ENCODE measurements around the gene ATG9B.
A peak's percentile ranks its signal among the peaks of the same experiment; 100 is the strongest.
"Not testable (repeated sequence)": the region's sequence is repeated elsewhere in the genome, so short reads cannot be mapped to it uniquely, and the experiment has no call there.

ATG9B gene

DNA sequence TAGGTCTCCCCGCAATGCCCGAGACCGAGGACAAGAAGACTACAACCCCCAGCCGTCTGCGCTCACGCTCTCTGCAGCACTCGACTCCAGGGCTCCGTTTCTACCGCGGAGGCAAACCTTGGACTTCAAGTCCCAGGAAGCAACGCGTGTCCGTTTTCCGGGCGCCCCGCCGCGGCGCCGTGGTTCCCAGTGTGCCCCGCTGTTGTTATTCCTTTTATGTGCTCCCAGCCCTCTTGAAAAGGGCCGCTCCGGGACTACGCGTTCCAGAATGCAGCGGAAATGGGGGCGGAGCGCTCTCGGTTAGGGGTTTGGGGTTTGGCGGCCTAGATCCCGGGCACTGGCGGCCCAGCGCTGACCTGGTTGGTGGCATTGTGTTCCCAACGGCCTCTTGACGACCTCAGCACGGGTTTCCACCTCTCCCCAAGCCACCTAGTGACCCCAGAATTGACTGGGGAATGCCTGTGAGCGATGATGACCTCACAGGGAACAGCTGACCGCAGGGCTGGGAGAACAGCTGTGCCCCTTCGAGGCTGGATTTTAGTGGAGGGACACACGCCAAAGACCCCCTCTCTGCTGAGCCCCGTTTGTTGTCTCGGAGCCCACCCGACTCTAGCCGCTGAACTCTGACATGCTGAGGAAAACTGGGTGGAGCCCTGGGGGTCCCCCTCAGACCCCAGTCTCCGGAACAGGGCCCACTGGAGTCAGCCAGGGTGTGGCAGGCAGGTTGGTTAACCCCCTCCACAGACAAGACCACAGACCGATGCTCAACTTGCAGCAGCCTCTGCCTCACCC lies 33.9 kb upstream of the ATG9B start:
- peak; percentile 99 for DNase-seq

DNA sequence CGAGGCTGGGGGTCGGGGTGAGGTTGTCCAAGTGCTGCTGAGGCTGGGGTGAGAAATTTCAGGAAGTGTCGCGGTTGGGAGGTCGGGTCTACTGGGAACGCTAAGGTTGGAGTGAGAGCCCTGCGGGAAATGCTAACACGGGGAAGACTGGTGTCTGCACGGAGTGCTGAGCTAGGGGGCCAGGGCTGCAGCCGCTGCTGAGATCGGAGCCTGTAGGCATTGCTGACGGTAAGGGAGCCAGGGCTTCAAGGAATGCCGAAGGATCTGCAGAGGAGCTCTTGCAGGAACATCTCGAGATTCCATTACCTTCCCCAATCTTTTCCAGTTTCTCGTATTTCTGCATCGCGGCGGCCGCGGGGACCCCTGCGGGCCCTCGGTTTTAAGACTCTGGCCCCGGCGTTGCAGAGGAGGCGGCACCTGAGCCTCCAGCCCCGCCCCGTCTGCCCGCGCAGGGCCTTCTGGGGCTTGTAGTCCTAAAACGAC lies 33.3 kb upstream of the ATG9B start, which contains the start of gene CDK5:
TSS of gene CDK5 (minus strand) at position 392 of the 483 bp plus-strand sequence. CDS start at position 343, 49 bp downstream.
- peak in 1 of 2 experiments; percentile 46 for DNase-seq

DNA sequence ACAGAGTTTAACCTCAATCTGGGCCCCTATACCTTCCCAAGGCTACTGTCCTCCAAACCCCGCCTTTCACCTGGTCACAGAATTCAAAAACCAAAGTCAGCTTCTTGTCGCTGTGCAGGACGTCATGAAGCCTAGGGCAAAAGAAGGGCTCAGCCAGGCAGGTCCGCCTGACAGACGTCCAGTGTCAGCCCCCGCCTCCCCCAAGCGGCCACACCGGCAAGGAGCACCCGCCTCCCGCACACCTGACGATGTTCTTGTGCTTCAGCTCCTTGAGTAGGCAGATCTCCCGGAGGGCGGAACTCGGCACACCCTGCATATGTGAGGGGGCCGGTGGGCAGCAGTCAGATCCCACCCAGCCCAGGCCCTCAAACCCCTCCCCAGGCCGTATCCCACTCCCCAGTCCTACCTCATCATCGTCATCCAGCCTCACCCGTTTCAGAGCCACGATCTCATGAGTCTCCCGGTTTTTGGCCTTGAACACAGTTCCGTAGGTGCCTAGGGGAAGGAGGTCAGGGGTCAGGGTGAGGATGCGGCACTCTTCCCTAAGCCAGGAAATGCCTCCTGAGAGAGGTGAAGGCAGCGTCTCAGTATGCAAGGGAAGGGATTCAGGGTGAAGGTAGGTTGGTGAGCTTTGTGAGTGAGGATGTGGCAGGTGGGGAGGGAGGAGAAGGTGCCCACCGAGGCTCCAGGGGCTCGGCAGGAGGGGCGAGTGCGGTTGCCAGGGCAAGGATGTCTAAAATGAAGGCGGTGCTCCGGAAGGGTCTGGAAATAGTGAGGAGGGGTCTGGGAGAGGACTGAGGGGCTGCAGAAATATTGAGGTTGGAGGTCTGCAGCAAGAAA lies 32.6 kb upstream of the ATG9B start:
- peak in 1 of 2 experiments; percentile 4 for DNase-seq

DNA sequence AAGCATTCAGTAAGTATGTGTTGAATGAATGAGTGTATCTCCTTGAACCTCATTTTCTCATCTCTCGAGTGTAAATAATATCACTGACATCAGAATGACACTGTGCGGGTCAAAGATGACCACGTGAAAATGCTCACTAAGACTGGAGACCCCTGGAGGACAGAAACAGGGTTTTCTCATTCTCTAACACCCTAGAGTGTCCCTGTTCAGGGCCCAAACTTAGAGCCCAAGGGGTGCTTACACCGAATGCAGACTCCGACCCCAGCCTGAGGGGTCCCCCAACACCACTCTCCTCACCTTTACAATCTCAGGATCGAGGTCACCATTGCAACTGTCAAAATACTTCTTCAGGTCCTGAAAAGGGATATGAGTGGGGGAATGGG lies 32.0 kb upstream of the ATG9B start:
- DNase-seq, result no peak

DNA sequence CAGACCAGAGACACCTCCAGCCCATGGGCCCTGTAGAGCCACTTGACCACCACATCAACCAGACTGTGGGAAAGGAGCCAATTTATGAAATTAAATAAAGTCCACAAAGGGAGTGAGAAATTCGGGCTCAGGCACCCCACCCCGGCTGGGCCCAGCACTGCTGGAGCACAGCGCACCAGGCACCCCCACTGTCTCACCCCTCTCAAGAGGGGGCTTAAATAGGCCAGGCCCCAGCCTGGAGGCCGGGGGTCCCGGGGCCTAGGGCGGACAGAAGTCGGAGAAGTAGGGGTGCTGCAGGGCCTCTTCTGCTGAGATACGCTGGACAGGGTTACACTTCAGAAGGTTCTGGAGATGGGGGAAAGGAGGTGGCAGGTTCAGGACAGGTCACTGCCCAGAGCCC lies 29.5 kb upstream of the ATG9B start:
- DNase-seq, result no peak

DNA sequence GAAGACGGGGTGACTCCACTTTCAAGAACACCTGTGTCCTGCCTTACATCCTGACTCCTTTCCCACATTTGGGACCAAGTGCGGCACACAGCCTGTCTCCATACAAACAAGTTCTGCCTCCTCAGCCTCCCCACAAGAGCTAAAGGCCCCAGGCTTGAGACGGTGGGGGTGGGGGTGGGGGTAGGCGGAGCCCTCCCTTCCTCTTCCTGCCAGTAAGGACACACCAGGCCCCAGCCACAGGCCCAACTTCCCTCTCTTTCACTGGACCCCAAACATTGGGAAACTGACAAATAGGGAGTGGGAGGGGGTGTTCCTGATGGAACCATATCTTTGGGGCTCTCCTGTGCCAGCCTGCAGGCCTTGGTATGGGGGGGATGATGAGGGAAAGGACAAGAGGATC lies 28.8 kb upstream of the ATG9B start:
- DNase-seq, result no peak

DNA sequence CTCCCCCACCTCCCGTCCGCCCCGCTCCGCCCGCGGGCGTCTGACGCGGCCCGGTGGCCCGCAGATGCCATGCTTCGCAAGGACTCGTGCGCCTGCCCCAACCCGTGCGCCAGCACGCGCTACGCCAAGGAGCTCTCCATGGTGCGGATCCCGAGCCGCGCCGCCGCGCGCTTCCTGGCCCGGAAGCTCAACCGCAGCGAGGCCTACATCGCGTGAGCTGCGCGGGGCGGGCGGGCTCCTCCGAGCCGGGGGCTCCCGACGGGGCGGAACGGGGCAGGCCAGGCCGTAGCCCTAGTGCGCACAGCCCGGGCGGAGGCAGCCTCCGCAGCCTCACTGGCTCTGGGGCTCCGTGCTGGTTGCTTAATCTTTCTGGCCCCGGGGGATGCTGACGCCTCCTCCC lies 26.8 kb upstream of the ATG9B start:
- DNase-seq, result no peak

DNA sequence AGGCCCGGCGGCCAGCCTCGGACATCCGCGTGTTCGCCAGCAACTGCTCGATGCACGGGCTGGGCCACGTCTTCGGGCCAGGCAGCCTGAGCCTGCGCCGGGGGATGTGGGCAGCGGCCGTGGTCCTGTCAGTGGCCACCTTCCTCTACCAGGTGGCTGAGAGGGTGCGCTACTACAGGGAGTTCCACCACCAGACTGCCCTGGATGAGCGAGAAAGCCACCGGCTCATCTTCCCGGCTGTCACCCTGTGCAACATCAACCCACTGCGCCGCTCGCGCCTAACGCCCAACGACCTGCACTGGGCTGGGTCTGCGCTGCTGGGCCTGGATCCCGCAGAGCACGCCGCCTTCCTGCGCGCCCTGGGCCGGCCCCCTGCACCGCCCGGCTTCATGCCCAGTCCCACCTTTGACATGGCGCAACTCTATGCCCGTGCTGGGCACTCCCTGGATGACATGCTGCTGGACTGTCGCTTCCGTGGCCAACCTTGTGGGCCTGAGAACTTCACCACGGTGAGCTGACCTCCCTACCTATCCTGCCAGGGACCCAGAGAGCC lies 24.7 kb upstream of the ATG9B start:
- DNase-seq, result no peak

DNA sequence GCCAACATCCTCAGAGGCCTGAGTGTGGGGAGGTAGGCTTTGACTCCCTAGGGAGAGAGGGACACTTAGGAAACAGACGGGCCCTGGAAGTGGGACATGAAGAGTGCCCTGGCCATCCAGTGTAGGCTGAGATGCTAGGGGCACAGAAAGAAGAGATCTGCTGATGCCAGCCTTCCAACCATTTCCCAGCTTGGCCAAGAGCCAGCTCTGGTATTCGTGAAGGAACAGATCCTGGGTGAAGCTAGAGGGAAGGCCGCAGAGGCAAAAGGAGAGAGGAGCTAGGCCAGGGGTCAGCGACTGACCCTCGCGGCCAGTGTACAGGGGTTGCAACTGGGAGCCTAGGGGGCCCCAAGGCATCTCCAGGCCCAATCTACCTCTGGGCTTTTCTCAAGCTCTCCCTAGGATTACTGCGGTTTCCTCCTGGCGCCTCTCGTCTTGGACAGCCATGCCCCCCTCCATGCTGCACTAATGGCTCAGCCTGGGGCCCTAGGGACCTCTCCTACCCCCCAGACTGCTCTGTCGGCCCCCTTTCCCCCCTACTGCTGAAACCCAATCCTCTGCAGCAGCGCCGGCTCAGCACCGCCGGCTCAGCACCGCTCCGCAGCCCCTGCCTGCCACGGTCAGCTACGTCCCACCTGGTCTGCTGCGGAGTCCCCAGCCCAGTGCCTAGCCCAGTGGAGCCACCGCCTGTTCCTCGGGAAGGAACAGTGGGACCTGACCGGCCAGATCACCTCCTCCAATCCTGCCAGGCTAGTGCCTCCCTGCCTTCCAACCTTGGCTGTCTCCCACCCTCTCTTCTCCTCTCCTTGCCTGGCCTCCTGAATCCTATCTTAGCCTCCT lies 23.9 kb upstream of the ATG9B start, which contains the start of gene ASIC3:
TSS of gene ASIC3 (plus strand) at position 556 of the 840 bp plus-strand sequence. CDS start 355 bp downstream, outside the sequence.
- no peak for DNase-seq

DNA sequence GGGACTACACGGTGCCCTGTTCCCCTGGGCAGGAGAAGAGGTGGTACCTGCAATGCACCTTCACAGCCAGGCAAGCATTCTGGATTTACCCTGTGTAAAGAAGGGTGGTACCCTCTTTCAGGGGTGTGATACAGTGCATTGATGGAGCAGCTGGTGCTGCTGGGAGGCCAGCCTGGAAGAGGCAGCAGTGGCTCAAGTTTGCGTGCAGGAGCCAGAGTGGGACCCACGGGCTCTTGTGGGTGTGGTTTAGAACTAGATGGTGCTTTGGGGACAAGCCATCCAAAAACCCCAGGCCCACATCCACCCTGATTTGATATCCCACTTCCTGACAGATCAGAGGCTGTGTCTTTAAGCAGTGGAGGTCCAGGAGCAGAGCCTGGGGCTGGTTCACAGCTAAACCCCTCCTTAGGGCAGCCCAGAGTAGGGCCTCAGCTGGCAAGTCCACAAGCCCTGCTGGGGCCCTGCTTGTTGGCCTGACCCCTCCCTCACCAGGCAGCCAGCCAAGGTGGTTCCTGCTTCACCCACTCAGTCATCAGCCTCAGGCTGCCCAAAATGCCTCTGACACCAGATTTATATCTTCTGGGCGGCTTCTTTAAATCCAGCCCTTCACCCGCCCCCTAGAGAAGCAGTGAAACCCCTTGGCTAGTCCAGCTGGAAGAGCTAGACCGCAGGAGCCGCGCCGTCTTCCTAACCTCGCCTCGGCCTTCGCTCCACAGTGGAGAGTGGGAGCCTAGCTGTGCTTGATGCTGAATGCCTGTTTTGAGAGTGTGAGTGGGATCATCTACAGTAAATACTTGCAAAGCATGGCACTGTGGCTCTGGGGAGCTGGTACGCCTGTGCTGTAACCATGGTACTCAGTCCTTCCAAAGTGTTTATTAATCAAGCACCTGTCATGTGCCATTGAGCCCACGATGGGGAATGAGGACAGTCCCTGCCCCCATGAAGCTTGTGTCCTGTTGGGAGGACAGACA lies 22.6 kb upstream of the ATG9B start:
- peak in 1 of 2 experiments; percentile 8 for DNase-seq

DNA sequence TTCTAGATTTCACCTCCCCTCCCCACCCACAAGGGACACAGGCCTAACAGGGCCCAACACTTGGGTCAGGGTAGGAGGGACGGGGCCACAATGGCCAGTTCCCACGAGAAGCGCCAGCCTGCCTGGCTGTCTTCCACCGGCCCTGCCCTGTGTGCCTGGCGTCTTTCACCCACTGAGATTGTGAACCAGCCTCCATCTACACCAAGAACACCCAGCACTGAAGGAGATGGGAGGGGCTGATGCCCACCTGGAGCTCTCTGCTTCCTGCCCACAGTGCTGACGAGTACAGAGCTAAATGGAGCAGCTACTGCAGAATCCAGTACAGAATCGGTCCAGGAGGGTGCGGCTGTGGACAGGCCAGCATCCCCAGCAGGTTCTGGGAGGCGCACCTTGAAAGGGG lies 21.7 kb upstream of the ATG9B start:
- no peak for DNase-seq

DNA sequence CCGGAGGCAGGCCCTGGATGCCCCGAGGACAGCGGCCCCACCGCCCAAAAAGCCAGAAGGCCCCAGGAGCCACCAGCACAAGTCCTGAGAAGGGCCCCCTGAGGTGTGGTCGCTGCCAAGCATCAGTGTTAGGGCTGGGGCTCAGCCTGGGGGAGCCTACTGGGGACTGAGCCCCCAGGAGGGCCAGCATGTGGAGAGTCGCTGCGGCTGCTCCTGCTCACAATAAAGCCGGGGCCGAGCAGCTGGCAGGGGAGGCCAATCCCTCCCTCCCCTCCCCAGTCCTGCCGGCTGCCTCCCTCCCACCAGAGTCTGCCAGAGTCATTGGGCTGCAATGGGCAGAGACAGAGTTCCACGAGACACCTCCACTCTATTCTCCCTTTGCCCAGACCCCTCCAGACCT lies 21.0 kb upstream of the ATG9B start:
- no peak for DNase-seq

DNA sequence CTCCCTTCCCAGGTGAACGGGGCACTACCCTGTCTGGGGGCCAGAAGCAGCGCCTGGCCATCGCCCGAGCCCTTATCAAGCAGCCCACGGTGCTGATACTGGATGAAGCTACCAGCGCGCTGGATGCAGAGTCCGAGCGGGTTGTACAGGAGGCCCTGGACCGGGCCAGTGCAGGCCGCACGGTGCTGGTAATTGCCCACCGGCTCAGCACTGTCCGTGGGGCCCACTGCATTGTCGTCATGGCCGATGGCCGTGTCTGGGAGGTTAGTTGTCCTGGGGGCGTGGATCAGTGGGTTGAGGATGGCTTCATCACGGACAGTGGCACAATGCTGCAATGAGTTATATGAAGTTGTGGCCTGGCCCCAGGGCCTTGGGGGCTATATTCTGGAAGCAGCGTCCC lies 19.7 kb upstream of the ATG9B start:
- no peak for DNase-seq

DNA sequence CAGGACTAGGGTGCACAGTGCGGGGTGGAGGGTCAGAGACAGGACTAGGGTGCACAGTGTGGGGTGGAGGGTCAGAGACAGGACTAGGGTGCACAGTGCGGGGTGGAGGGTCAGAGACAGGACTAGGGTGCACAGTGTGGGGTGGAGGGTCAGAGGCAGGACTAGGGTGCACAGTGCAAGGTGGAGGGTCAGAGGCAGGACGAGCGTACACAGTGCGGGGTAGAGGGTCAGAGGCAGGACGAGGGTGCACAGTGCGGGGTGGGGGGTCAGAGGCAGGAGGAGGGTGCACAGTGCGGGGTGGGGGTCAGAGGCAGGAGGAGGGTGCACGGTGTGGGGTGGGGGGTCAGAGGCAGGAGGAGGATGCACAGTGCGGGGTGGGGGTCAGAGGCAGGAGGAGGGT lies 19.2 kb upstream of the ATG9B start:
- DNase-seq, result not testable (repeated sequence)

DNA sequence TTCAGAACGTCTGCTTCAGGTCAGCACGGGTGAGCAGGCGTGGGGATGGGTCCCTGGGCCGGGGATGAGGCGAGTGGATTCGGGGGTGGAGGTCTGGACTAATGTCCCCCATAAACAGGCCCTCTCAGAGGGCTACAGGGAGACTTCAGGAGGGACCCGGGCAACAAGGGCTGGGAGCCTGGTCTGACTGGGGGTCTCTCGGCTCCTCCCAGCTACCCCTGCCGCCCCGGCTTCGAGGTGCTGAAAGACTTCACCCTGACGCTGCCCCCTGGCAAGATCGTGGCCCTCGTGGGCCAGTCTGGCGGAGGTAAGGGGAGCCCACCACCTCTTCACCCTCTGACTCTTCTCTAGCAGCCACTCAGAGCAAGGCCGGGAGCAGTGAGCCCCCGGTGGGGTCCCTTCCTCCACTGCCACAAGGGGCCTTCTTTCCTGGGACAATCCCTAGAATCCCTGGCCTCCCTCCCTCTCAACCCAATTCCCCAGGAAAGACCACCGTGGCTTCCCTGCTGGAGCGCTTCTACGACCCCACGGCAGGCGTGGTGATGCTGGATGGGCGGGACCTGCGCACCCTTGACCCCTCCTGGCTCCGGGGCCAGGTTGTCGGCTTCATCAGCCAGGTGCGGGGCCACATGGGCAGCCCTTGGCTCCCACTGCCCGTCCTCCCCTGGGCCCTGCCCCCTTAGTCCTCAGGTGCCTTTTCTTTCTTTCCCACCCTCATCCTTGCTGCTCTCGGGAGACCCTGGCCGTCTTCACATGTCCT lies 16.5 kb upstream of the ATG9B start:
- DNase-seq, result no peak

DNA sequence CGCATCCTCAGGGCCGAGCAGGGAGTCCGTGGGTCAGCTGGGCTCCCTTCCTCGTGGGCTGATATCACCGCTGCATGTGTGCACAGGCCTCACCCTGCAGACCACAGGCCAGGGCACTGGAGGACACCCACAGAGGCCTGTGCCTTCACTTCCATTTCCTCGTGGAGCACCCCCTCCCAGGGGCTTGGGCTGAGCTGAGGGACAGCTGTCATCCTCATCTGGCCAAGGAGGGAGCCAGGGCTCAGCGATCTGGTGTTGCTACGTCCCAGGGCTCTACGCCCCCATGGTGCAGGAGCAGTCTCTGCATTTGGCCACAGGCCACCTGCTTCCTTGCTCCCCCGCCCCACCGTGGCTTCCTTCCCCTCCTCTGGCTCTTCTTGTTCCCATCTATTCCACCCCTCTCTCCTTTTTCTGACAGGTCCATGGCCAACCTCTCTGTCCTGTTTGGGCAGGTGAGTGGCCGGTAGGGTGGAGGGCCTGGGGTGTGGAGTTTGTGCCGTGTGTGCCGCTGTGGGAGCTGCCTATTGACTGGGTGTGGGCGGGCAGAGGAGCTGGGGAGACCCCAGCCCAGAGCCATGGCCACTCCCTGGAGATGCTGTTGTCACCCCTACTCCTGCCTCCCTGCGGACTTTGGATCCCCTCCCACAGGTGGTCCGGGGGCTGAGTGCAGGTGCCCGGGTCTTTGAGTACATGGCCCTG lies 15.7 kb upstream of the ATG9B start:
- DNase-seq, result no peak

DNA sequence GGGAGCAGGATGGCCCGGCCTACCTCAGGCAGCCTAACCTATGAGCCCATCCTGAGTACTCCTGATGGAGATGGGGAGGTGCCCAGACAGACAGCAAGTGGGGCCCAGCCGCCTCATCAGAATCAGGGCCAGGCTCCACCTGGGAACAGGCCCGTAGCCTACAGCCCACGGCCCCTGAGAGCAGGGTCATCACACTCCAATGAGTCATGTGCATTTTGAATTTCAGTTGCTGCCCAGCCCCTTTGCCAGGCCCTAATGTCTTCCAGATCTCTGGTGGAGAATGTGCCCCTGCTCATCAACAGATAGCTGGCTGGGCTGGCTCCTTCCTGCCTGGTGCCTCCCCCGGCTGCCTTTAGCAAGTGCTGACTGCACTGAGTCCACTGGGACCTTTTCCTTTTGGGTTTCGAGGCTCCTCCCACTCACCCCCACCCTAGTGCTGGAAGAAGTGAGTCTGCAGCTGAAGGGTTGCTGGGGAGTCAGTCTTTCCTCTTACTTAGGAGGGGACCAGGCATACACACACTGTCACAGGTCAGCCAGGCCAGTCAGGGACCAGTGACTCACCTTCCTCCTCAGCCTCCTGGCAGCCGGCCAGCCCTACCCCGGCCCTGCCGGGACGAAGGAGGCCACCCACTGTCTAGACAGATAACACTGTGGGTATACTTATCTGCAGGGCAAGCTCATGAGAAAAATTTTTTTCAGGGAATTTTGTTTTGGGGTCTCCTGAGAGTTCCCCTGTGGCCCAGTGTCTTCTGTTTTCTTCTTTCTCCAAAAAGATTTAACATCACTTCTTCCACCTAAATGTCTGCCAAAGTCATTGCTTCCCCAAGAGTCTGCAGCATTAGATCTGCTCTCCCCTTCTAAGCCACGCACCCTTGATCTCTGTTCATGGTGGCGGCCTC lies 14.9 kb upstream of the ATG9B start:
- peak; percentile 24 to 33 for DNase-seq

DNA sequence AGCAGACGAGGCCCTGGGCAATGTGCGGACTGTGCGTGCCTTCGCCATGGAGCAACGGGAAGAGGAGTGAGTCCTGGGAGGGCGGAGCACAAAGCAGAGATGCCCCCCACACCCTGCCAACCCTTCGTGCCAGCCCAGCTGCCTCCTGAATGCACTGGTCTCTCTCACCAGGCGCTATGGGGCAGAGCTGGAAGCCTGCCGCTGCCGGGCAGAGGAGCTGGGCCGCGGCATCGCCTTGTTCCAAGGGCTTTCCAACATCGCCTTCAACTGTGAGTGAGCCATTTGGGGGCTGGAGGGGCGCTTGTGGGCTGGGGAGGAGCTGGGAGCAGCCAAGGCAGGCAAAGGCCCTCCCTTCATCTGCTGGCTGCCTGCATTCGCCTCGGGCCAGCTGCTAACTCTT lies 11.6 kb upstream of the ATG9B start:
- DNase-seq, result no peak
